ENCODE data around the gene MED27.

DNA sequence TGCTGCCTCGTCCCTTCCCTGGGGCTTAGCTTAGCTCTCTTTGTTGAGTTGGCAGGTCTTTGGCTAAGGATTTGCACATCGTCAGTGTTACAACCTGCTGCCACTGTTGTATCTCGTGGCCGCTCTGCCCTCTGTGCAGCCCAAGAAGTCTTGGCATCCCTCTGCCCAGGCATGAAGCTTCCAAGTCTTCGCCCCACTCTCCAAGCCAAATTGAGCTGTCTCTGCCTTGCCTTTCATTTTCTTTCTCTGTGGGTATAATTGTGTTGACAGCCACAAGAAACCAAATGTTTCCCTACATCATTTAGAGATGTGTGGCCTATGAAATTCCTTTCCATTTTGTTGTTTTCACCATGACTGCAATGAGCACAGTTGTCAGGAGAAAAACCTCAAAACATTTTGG, 29.6 kb upstream of the MED27 start:
- TF ChIP-seq, protein P1, sequence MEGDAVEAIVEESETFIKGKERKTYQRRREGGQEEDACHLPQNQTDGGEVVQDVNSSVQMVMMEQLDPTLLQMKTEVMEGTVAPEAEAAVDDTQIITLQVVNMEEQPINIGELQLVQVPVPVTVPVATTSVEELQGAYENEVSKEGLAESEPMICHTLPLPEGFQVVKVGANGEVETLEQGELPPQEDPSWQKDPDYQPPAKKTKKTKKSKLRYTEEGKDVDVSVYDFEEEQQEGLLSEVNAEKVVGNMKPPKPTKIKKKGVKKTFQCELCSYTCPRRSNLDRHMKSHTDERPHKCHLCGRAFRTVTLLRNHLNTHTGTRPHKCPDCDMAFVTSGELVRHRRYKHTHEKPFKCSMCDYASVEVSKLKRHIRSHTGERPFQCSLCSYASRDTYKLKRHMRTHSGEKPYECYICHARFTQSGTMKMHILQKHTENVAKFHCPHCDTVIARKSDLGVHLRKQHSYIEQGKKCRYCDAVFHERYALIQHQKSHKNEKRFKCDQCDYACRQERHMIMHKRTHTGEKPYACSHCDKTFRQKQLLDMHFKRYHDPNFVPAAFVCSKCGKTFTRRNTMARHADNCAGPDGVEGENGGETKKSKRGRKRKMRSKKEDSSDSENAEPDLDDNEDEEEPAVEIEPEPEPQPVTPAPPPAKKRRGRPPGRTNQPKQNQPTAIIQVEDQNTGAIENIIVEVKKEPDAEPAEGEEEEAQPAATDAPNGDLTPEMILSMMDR (conservative IDR thresholded peaks at IDR 0.05 in 1 of 2, IDR thresholded peaks at IDR 0.05 in 1 of 2; ENCODE audit: low read depth in 1 of 2, low read length in 2 of 2): no peak
- no peak for TF ChIP-seq EZH2 (IDR thresholded peaks at IDR 0.05; ENCODE audit: low read length, missing control alignments)
